ENCODE data around the gene ANKRD29.
A peak's percentile ranks its signal among the peaks of the same experiment; 100 is the strongest.

Gene ANKRD29

DNA sequence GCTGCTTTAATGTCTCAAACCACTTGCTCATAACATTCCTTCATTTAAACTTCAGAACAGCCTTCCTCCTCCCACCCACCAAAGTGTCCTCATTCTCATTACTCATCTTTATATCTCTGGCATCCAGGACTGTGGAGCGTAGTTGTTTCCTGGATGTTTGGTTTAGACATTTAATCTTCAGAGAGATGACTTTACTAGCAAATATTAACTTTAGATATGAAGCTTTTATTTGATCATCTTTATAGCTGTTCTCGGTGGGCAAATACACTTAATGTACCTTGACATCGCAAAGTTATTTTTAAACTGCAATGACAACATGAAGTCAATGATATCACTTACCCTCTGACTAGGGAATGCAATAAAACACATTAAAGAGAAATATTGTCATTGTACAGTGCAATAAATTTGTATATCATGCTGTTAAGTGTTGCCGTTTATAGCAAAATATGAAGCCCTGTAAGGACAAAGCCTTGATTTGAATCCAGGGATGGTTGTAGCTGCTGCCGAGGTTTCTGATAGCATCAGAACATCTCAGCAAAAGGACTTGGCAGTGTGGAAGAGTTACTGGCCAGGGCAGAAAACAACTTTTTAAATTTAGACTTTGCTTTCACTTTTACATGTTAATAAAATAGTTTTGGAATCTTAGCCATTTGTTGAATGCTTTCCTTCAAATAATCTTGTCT is 21.9 kb upstream of the ANKRD29 start (continued):
- TF ChIP-seq, protein P1, sequence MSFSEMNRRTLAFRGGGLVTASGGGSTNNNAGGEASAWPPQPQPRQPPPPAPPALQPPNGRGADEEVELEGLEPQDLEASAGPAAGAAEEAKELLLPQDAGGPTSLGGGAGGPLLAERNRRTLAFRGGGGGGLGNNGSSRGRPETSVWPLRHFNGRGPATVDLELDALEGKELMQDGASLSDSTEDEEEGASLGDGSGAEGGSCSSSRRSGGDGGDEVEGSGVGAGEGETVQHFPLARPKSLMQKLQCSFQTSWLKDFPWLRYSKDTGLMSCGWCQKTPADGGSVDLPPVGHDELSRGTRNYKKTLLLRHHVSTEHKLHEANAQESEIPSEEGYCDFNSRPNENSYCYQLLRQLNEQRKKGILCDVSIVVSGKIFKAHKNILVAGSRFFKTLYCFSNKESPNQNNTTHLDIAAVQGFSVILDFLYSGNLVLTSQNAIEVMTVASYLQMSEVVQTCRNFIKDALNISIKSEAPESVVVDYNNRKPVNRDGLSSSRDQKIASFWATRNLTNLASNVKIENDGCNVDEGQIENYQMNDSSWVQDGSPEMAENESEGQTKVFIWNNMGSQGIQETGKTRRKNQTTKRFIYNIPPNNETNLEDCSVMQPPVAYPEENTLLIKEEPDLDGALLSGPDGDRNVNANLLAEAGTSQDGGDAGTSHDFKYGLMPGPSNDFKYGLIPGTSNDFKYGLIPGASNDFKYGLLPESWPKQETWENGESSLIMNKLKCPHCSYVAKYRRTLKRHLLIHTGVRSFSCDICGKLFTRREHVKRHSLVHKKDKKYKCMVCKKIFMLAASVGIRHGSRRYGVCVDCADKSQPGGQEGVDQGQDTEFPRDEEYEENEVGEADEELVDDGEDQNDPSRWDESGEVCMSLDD (tag by site-specific recombination; IDR thresholded peaks at IDR 0.05) = no peak
- TF ChIP-seq, protein P2, sequence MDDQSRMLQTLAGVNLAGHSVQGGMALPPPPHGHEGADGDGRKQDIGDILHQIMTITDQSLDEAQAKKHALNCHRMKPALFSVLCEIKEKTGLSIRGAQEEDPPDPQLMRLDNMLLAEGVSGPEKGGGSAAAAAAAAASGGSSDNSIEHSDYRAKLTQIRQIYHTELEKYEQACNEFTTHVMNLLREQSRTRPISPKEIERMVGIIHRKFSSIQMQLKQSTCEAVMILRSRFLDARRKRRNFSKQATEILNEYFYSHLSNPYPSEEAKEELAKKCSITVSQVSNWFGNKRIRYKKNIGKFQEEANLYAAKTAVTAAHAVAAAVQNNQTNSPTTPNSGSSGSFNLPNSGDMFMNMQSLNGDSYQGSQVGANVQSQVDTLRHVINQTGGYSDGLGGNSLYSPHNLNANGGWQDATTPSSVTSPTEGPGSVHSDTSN (CRISPR knock-in tag; IDR thresholded peaks at IDR 0.05) = no peak
- TF ChIP-seq ZNF530 (tag by site-specific recombination; IDR thresholded peaks at IDR 0.05; ENCODE audit: low read depth) (no peak), ZNF561 (tag by site-specific recombination; IDR thresholded peaks at IDR 0.05; ENCODE audit: borderline replicate concordance) (no peak; the same call in 1 of the 2 replicates), ZNF155 (tag by site-specific recombination; IDR thresholded peaks at IDR 0.05) (no peak), ZNF324 (tag by site-specific recombination; IDR thresholded peaks at IDR 0.05) (peak; percentile 69), ZNF23 (tag by site-specific recombination; IDR thresholded peaks at IDR 0.05; ENCODE audit: borderline replicate concordance) (no peak), ZNF626 (tag by site-specific recombination; IDR thresholded peaks at IDR 0.05) (no peak), ZNF366 (tag by site-specific recombination; conservative IDR thresholded peaks at IDR 0.05) (peak; percentile 86), ZNF121 (tag by site-specific recombination; IDR thresholded peaks at IDR 0.05) (peak; percentile 52), ZNF555 (tag by site-specific recombination; conservative IDR thresholded peaks at IDR 0.05) (no peak), GLI2 (tag by site-specific recombination; IDR thresholded peaks at IDR 0.05; ENCODE audit: borderline replicate concordance, low read depth) (peak; percentile 99), ZNF350 (tag by site-specific recombination; IDR thresholded peaks at IDR 0.05) (peak; percentile 62; the same call in 1 of the 2 replicates), ZNF211 (tag by site-specific recombination; IDR thresholded peaks at IDR 0.05; ENCODE audit: low read depth) (no peak), ZNF664 (tag by site-specific recombination; IDR thresholded peaks at IDR 0.05) (peak; percentile 70; the same call in 1 of the 2 replicates), MYNN (tag by site-specific recombination; IDR thresholded peaks at IDR 0.05; ENCODE audit: borderline replicate concordance) (no peak), KLF1 (tag by site-specific recombination; IDR thresholded peaks at IDR 0.05) (no peak), ZNF146 (tag by site-specific recombination; IDR thresholded peaks at IDR 0.05) (peak; percentile 76; the same call in 1 of the 2 replicates), ZNF514 (tag by site-specific recombination; IDR thresholded peaks at IDR 0.05) (no peak), ZNF792 (tag by site-specific recombination; IDR thresholded peaks at IDR 0.05) (no peak; the same call in 1 of the 2 replicates), ZNF501 (tag by site-specific recombination; IDR thresholded peaks at IDR 0.05) (peak; percentile 83), FEZF1 (tag by site-specific recombination; IDR thresholded peaks at IDR 0.05) (peak; percentile 95), ZNF426 (tag by site-specific recombination; IDR thresholded peaks at IDR 0.05) (peak; percentile 19), SCRT2 (tag by site-specific recombination; IDR thresholded peaks at IDR 0.05) (no peak), ZNF140 (tag by site-specific recombination; IDR thresholded peaks at IDR 0.05) (peak; percentile 38; the same call in 1 of the 2 replicates)
- TF ChIP-seq, protein P3, sequence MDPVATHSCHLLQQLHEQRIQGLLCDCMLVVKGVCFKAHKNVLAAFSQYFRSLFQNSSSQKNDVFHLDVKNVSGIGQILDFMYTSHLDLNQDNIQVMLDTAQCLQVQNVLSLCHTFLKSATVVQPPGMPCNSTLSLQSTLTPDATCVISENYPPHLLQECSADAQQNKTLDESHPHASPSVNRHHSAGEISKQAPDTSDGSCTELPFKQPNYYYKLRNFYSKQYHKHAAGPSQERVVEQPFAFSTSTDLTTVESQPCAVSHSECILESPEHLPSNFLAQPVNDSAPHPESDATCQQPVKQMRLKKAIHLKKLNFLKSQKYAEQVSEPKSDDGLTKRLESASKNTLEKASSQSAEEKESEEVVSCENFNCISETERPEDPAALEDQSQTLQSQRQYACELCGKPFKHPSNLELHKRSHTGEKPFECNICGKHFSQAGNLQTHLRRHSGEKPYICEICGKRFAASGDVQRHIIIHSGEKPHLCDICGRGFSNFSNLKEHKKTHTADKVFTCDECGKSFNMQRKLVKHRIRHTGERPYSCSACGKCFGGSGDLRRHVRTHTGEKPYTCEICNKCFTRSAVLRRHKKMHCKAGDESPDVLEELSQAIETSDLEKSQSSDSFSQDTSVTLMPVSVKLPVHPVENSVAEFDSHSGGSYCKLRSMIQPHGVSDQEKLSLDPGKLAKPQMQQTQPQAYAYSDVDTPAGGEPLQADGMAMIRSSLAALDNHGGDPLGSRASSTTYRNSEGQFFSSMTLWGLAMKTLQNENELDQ (tag by site-specific recombination; IDR thresholded peaks at IDR 0.05; ENCODE audit: low read depth) = 0 out of 2 replicates have a peak, but pooled peaks have one; percentile 44
- TF ChIP-seq, protein P4, sequence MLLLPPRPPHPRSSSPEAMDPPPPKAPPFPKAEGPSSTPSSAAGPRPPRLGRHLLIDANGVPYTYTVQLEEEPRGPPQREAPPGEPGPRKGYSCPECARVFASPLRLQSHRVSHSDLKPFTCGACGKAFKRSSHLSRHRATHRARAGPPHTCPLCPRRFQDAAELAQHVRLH (tag by site-specific recombination; IDR thresholded peaks at IDR 0.05) = peak; percentile 88
- TF ChIP-seq, protein P5, sequence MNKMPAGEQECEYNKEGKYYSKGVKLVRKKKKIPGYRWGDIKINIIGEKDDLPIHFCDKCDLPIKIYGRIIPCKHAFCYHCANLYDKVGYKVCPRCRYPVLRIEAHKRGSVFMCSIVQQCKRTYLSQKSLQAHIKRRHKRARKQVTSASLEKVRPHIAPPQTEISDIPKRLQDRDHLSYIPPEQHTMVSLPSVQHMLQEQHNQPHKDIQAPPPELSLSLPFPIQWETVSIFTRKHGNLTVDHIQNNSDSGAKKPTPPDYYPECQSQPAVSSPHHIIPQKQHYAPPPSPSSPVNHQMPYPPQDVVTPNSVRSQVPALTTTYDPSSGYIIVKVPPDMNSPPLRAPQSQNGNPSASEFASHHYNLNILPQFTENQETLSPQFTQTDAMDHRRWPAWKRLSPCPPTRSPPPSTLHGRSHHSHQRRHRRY (tag by site-specific recombination; IDR thresholded peaks at IDR 0.05) = no peak
- TF ChIP-seq, protein P6, sequence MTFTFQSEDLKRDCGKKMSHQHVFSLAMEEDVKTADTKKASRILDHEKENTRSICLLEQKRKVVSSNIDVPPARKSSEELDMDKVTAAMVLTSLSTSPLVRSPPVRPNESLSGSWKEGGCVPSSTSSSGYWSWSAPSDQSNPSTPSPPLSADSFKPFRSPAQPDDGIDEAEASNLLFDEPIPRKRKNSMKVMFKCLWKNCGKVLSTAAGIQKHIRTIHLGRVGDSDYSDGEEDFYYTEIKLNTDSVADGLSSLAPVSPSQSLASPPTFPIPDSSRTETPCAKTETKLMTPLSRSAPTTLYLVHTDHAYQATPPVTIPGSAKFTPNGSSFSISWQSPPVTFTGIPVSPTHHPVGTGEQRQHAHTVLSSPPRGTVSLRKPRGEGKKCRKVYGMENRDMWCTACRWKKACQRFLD (tag by site-specific recombination; IDR thresholded peaks at IDR 0.05) = no peak
- TF ChIP-seq, protein P7, sequence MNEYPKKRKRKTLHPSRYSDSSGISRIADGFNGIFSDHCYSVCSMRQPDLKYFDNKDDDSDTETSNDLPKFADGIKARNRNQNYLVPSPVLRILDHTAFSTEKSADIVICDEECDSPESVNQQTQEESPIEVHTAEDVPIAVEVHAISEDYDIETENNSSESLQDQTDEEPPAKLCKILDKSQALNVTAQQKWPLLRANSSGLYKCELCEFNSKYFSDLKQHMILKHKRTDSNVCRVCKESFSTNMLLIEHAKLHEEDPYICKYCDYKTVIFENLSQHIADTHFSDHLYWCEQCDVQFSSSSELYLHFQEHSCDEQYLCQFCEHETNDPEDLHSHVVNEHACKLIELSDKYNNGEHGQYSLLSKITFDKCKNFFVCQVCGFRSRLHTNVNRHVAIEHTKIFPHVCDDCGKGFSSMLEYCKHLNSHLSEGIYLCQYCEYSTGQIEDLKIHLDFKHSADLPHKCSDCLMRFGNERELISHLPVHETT (tag by site-specific recombination; IDR thresholded peaks at IDR 0.05) = peak; percentile 90; the same call in 1 of the 2 replicates

Measured in HEK293 (cell line).